HepG2 (cell line): Measurements from ENCODE around the gene RUVBL1. TPM values are rescaled to one million over a fixed set of nuclear protein-coding genes. Genes with fewer than 3 reads are reported as not detected.
A peak's percentile ranks its signal among the peaks of the same experiment; 100 is the strongest.

ENCODE experiments used
- ASH2L ChIP-seq: fragments of 300-600, 200-600 bp; sonication (generic); IDR thresholded peaks from 2 replicates; pipeline ENCODE4 v1.7.0; 2017; ENCODE audit warnings: low read depth, mild to moderate bottlenecking, moderate library complexity, mixed read lengths, low read length; ENCODE audit not compliant: insufficient read length
- ATF7 ChIP-seq, 2 experiments: fragments of 450-650 bp in 1 of 2; sonication (generic) in 1 of 2; formaldehyde crosslinking in 1 of 2; IDR thresholded peaks; 2 replicates each; pipeline versions ENCODE4 v1.4.0 to v1.6.1; 2016 to 2020; ENCODE audit warnings: antibody characterized with exemption in 1 of 2, mild to moderate bottlenecking in 1 of 2, missing genetic modification reagents in 1 of 2
- ATRX ChIP-seq: sonication (generic); formaldehyde crosslinking; IDR thresholded peaks from 2 replicates; pipeline ENCODE4 v1.4.0; 2020; ENCODE audit warnings: missing genetic modification reagents, borderline replicate concordance
- CAMTA2 ChIP-seq: sonication (generic); formaldehyde crosslinking; IDR thresholded peaks from 2 replicates; pipeline ENCODE4 v1.4.0; 2020; ENCODE audit warnings: mild to moderate bottlenecking, missing genetic modification reagents, borderline replicate concordance
- ETV5 ChIP-seq: IDR thresholded peaks from 2 replicates; pipeline ENCODE4 v1.6.1; 2018; ENCODE audit warnings: missing biosample characterization, missing genetic modification reagents, inconsistent platforms, borderline replicate concordance
- FOXP1 ChIP-seq, 2 experiments: fragments of 450-650 bp in 1 of 2; IDR thresholded peaks; 2 replicates each; pipeline ENCODE4 v1.6.1; 2017 to 2018; ENCODE audit warnings: antibody characterized with exemption in 1 of 2
- KMT2A ChIP-seq: sonication (generic); formaldehyde crosslinking; IDR thresholded peaks from 2 replicates; pipeline ENCODE4 v1.4.0; 2020; ENCODE audit warnings: missing genetic modification reagents
- MBD4 ChIP-seq: IDR thresholded peaks from 2 replicates; pipeline ENCODE4 v1.6.1; 2012; ENCODE audit warnings: low read length, inconsistent platforms, borderline replicate concordance
- MXD4 ChIP-seq: IDR thresholded peaks from 2 replicates; pipeline ENCODE4 v1.6.1; 2016; ENCODE audit warnings: mild to moderate bottlenecking, missing biosample characterization, missing genetic modification reagents
- NCOA2 ChIP-seq: sonication (generic); formaldehyde crosslinking; IDR thresholded peaks from 2 replicates; pipeline ENCODE4 v1.8.0; 2022; ENCODE audit warnings: inconsistent platforms
- NKX3-1 ChIP-seq: sonication (generic); formaldehyde crosslinking; IDR thresholded peaks from 2 replicates; pipeline ENCODE4 v1.5.0; 2020; ENCODE audit warnings: missing genetic modification reagents
- NONO ChIP-seq, 2 experiments: fragments of 450-650 bp in 1 of 2; sonication (generic) in 1 of 2; formaldehyde crosslinking in 1 of 2; IDR thresholded peaks in 1 of 2; conservative IDR thresholded peaks in 1 of 2; 2 replicates each; pipeline versions ENCODE4 v1.6.1 to v1.8.0; 2017 to 2022; ENCODE audit warnings: mild to moderate bottlenecking in 1 of 2, missing genetic modification reagents in 1 of 2, moderate library complexity in 1 of 2
- NPAS2 ChIP-seq: sonication (generic); formaldehyde crosslinking; IDR thresholded peaks from 2 replicates; pipeline ENCODE4 v1.8.0; 2022; ENCODE audit warnings: mild to moderate bottlenecking, missing genetic modification reagents, borderline replicate concordance
- NR3C1 ChIP-seq: sonication (generic); formaldehyde crosslinking; IDR thresholded peaks from 2 replicates; pipeline ENCODE4 v1.4.0; 2020; ENCODE audit warnings: missing genetic modification reagents
- SIN3A ChIP-seq: IDR thresholded peaks from 2 replicates; pipeline ENCODE4 v1.6.1; 2011; ENCODE audit warnings: low read depth, mild to moderate bottlenecking, control low read depth, low read length, borderline replicate concordance
- U2AF1 ChIP-seq: fragments of 200-400 bp; formaldehyde crosslinking; optimal IDR thresholded peaks from 2 replicates; pipeline ENCODE3; 2017; ENCODE audit warnings: mild to moderate bottlenecking, low read depth, low read length
- ZNF12 ChIP-seq: sonication (generic); formaldehyde crosslinking; IDR thresholded peaks from 2 replicates; pipeline ENCODE4 v1.5.0; 2020; ENCODE audit warnings: missing genetic modification reagents
- ZNF274 ChIP-seq: sonication (generic); formaldehyde crosslinking; IDR thresholded peaks from 2 replicates; pipeline ENCODE4 v1.5.1; 2020; ENCODE audit warnings: mild to moderate bottlenecking, missing genetic modification reagents
- ZNF282 ChIP-seq: fragments of 450-650 bp; IDR thresholded peaks from 2 replicates; pipeline ENCODE4 v1.6.1; 2018; ENCODE audit not compliant: partially characterized antibody
- ZNF431 ChIP-seq: sonication (generic); formaldehyde crosslinking; IDR thresholded peaks from 2 replicates; pipeline ENCODE4 v1.9.0; 2022; ENCODE audit warnings: missing genetic modification reagents, low read depth, mild to moderate bottlenecking, borderline replicate concordance
- ZNF441 ChIP-seq: sonication (generic); formaldehyde crosslinking; IDR thresholded peaks from 2 replicates; pipeline ENCODE4 v1.7.0; 2021; ENCODE audit warnings: missing genetic modification reagents, borderline replicate concordance
- ZNF724P ChIP-seq: sonication (generic); formaldehyde crosslinking; IDR thresholded peaks from 2 replicates; pipeline ENCODE4 v1.8.0; 2022; ENCODE audit warnings: missing genetic modification reagents, borderline replicate concordance
- ZNF761 ChIP-seq: sonication (generic); formaldehyde crosslinking; conservative IDR thresholded peaks from 2 replicates; pipeline ENCODE4 v1.4.0; 2020; ENCODE audit warnings: mild to moderate bottlenecking, missing genetic modification reagents
- ZNF773 ChIP-seq: sonication (generic); formaldehyde crosslinking; IDR thresholded peaks from 2 replicates; pipeline ENCODE4 v1.4.0; 2020; ENCODE audit warnings: missing genetic modification reagents, borderline replicate concordance
- polyA plus RNA-seq, 8 experiments: library from polyadenylated mRNA; depleted of rRNA in 3 of 8; stranded (reverse) in 7 of 8; unstranded in 1 of 8; fragments of >200 nt; fragmentation: Illumina TruSeq in 4 of 8; extraction: Trizol in 4 of 8; gene quantifications; 2 replicates each; pipeline versions ENCODE4 v1.2.1 to v1.2.3, GENCODE V29; 2011 to 2016; ENCODE audit warnings: low read depth in 4 of 8, missing spikeins in 1 of 8, mixed read lengths in 1 of 8; ENCODE audit not compliant: insufficient read depth in 1 of 8
- total RNA-seq, 5 experiments: library from RNA; depleted of rRNA; stranded (reverse); fragments of >200 nt; fragmentation: Illumina TruSeq; extraction: Trizol; gene quantifications; 2 replicates each; pipeline ENCODE4 v1.2.3, GENCODE V29; 2016; ENCODE audit warnings: low read depth in 1 of 5
- TF ChIP-seq, protein P1 (sequence below): sonication (generic); formaldehyde crosslinking; IDR thresholded peaks from 2 replicates; pipeline ENCODE4 v1.8.1; 2022; ENCODE audit warnings: mild to moderate bottlenecking, missing genetic modification reagents
- TF ChIP-seq, protein P2 (sequence below): sonication (generic); formaldehyde crosslinking; IDR thresholded peaks from 2 replicates; pipeline ENCODE4 v1.8.0; 2022; ENCODE audit warnings: mild to moderate bottlenecking, missing genetic modification reagents, borderline replicate concordance
- TF ChIP-seq, protein P3 (sequence below): sonication (generic); formaldehyde crosslinking; IDR thresholded peaks from 2 replicates; pipeline ENCODE4 v1.4.0; 2020; ENCODE audit warnings: mild to moderate bottlenecking, missing genetic modification reagents
- TF ChIP-seq, protein P4 (sequence below): IDR thresholded peaks from 2 replicates; pipeline ENCODE4 v1.6.1; 2016; ENCODE audit warnings: missing compliant biosample characterization, missing genetic modification reagents, borderline replicate concordance

RUVBL1 gene
- total and polyA plus RNA-seq, 2 of the 13 experiments (the other 11 are each of a cell fraction or from before 2014, with no cell fraction given) = 32.7 to 86.3 TPM

DNA sequence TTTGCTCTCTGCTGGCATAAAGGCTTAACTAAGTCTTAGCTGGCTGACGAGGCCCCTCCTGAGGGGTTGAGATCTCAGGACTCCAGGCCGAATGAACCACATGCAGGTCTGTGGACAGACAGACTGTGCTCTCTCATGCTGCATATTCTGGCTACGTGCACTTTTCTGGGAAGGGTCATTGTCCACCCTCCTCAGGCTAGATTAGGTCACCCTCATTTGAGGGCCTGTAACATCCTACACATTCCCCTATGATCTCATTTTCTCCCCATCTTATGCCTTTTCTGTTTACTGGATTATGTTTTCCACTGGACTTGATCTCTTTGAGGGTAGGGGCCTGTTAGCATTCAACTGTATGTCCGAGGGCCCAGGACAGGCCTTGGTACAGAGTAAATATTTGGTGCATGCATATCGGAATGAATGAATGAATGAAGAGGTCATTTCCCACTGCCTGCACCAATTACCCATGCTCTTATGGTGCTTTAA lies 43.4 kb upstream of the RUVBL1 start (continued):
- no peak for TF ChIP-seq ZNF761 (CRISPR knock-in tag)
- TF ChIP-seq ZNF274 (CRISPR knock-in tag) = no peak
- no peak for TF ChIP-seq NKX3-1 (CRISPR knock-in tag)
- TF ChIP-seq, protein P1, sequence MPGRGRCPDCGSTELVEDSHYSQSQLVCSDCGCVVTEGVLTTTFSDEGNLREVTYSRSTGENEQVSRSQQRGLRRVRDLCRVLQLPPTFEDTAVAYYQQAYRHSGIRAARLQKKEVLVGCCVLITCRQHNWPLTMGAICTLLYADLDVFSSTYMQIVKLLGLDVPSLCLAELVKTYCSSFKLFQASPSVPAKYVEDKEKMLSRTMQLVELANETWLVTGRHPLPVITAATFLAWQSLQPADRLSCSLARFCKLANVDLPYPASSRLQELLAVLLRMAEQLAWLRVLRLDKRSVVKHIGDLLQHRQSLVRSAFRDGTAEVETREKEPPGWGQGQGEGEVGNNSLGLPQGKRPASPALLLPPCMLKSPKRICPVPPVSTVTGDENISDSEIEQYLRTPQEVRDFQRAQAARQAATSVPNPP (CRISPR knock-in tag) = no peak
- no peak for TF ChIP-seq NPAS2 (CRISPR knock-in tag)
- TF ChIP-seq CAMTA2 = no peak
- no peak; the same call in 1 of the 2 replicates for TF ChIP-seq MXD4 (CRISPR knock-in tag)
- TF ChIP-seq ZNF12 (CRISPR knock-in tag) = no peak
- TF ChIP-seq ZNF441 (CRISPR knock-in tag) = no peak
- no peak; the same call in 1 of the 2 replicates for TF ChIP-seq NCOA2
- no peak for TF ChIP-seq ZNF724P
- no peak for TF ChIP-seq MBD4
- TF ChIP-seq U2AF1 = no peak
- TF ChIP-seq SIN3A = no peak
- no peak for TF ChIP-seq ETV5 (CRISPR knock-in tag)
- TF ChIP-seq, protein P2, sequence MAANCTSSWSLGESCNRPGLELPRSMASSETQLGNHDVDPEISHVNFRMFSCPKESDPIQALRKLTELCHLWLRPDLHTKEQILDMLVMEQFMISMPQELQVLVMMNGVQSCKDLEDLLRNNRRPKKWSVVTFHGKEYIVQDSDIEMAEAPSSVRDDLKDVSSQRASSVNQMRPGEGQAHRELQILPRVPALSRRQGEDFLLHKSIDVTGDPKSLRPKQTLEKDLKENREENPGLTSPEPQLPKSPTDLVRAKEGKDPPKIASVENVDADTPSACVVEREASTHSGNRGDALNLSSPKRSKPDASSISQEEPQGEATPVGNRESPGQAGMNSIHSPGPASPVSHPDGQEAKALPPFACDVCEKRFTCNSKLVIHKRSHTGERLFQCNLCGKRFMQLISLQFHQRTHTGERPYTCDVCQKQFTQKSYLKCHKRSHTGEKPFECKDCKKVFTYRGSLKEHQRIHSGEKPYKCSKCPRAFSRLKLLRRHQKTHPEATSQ = no peak
- TF ChIP-seq ATRX (CRISPR knock-in tag) = no peak
- no peak for TF ChIP-seq ASH2L
- TF ChIP-seq KMT2A (CRISPR knock-in tag) = 0 out of 2 replicates have a peak, but pooled peaks have one; percentile 4
- 0 out of 2 replicates have a peak, but pooled peaks have one; percentile 37 for TF ChIP-seq ZNF773 (CRISPR knock-in tag)
- TF ChIP-seq, protein P3, sequence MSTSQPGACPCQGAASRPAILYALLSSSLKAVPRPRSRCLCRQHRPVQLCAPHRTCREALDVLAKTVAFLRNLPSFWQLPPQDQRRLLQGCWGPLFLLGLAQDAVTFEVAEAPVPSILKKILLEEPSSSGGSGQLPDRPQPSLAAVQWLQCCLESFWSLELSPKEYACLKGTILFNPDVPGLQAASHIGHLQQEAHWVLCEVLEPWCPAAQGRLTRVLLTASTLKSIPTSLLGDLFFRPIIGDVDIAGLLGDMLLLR (CRISPR knock-in tag) = no peak
- no peak for TF ChIP-seq ZNF282
- TF ChIP-seq ZNF431 = no peak
- TF ChIP-seq, protein P4, sequence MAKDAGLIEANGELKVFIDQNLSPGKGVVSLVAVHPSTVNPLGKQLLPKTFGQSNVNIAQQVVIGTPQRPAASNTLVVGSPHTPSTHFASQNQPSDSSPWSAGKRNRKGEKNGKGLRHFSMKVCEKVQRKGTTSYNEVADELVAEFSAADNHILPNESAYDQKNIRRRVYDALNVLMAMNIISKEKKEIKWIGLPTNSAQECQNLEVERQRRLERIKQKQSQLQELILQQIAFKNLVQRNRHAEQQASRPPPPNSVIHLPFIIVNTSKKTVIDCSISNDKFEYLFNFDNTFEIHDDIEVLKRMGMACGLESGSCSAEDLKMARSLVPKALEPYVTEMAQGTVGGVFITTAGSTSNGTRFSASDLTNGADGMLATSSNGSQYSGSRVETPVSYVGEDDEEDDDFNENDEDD (CRISPR knock-in tag) = no peak
- TF ChIP-seq NONO (IDR thresholded peaks at IDR 0.05) = no peak
- no peak for TF ChIP-seq NONO (CRISPR knock-in tag; conservative IDR thresholded peaks at IDR 0.05)
- no peak for TF ChIP-seq NR3C1
- TF ChIP-seq FOXP1 (IDR thresholded peaks at IDR 0.05) = no peak
- peak; percentile 58; the same call in 1 of the 2 replicates for TF ChIP-seq FOXP1 (CRISPR knock-in tag; IDR thresholded peaks at IDR 0.05)
- TF ChIP-seq ATF7 (IDR thresholded peaks at IDR 0.05) = peak; percentile 41; the same call in 1 of the 2 replicates
- no peak for TF ChIP-seq ATF7 (CRISPR knock-in tag; IDR thresholded peaks at IDR 0.05)
